GM19397 (cell line): ENCODE results near the gene CCSER1.
"Not testable (repeated sequence)": the region's sequence is repeated elsewhere in the genome, so short reads cannot be mapped to it uniquely, and the experiment has no call there.

Experiments
- ATAC-seq: cut with Tn5 transposase; IDR thresholded peaks from one replicate; pipeline ENCODE4 v1.9.1; 2021; ENCODE audit warnings: mild to moderate bottlenecking, moderate library complexity; ENCODE audit not compliant: unreplicated experiment

Gene CCSER1

DNA sequence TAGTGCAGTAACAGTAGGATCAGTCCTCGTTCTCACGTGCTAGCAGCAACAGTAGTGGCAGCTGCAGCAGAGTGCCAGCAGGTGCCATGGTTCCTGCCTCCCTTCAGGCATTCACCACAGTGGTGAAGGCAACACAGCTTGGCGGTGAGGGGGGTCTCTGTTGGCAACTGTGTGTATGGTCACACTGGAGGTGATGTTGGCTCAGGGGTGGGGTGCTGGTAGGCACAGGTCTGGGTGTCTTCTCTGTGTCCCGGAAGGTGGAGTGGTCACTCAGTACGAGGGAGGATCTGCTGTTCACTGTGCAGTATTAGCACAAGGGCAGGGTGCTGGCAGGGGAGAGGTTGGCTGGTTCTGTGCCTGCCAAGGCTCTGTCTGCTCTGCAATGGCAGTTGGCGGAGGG, 671.8 kb downstream of the CCSER1 start:
- no peak for ATAC-seq

DNA sequence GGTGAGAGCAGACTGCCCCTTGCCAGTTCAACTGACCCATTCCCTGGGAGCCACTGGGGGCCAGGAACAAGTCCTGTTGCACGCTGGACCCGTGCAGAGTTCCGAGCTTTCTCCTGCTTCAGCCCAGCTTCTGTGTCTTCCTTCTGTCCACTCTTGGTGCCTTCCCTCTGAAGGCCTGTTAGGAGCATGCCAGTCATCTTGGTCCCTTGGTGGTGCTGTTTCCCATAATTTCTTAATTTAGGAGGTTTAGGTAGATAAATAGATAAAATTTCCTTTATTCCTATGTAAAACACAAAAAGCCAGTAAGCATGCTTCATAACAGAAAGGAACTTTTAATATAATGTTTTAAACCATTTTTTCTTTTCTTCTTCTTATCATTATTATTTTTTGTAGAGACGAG, 672.7 kb downstream of the CCSER1 start:
- no peak for ATAC-seq

- no peak for ATAC-seq
Measured at GRCh38 chr4:90815569-90815968, 688.4 kb downstream of the CCSER1 start.

DNA sequence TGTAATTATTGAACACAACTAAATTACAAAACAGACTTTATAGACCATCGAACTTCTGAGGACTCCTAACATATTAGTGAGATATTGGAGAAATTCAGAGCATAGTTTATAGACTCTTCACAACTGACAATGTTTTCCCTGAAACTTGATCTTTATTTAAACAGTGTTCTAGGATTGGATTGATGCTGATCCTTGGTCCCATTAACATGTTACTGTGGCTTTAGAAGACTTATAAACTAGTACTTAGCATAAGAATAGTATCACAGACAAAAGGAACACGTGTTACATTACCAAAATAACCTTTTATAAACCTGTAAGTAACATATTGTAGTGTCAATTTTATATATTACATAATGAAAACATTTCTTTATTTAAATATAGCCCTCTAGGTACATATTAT, 689.6 kb downstream of the CCSER1 start:
- ATAC-seq = no peak

GRCh38 chr4:90824266-90825150, 697.3 kb downstream of the CCSER1 start:
- peak; percentile 67 for ATAC-seq

- no peak for ATAC-seq
Measured at GRCh38 chr4:90825849-90826248, 698.7 kb downstream of the CCSER1 start.

DNA sequence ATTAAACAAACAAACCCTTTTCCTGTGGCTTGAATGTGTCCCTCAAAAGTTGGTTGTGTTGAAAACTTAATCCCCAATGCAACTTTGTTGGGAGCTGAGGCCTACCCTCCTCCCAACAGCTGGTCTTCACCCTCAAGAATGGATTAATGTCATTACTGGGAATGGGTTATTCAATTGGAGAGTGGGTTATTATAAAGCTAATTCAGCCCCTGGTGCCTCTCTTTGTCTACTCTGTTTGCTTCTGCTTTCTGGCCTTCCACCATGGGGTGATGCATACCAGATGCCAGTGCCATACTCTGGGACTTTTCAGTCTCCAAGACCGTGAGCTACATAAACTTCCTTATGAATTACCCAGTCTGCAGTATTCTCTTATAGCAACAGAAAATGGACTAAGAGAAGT, 706.5 kb downstream of the CCSER1 start:
- no peak for ATAC-seq

DNA sequence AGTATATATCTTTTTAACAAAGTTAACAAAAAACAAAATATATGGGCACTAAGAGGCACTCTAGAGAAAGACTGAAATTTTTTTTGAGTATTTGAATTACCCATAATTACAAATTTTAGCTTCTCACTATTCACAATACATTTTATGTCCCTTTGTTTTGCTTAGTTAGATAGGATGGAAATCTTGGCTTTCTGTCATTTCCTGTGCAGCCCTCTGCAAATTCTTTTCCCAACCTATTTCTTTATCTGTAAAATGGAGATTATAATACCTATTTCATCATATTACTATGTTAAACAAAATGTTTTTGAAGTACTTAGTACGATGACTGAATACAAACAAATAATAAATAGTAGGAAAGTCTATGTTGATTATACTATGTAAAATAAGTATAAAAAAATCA, 710.0 kb downstream of the CCSER1 start:
- no peak for ATAC-seq

DNA sequence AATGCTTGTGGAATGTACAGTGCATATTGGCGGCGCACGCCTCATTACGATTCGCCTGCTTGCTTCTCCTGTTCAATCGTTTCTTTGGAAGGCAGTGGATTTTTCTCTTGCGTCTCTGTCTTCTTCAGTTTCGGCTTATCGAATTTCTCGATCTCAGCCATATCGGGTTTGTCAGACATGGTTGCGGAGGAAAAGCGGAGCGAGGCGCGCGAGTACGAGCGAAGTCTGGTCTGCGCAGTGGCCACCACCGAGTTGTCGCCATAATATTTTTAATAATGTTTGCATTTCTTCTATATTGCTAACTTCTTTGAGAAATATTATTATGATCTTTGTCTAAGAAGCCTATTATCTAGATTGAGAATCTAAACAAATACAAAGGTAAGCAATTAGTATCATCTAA, 711.7 kb downstream of the CCSER1 start:
- ATAC-seq = not testable (repeated sequence)

DNA sequence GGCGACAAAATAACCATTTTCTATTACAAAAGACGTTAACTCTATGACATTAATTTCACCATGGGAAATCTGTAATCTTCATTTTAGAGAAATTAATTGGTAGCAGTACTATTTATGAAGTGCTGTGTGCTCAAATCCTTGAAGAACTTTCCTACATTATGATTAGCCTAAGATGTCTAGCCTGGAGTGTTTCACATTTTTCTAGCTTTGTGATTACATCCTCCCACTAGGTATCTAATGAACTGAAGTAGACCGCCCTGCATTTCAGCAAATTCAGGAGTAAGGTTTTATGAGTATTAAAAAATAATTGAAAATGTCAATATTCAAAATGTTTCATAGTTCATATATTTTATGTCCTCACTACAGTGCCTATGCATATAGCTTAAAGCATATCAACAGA, 713.1 kb downstream of the CCSER1 start:
- ATAC-seq = no peak

DNA sequence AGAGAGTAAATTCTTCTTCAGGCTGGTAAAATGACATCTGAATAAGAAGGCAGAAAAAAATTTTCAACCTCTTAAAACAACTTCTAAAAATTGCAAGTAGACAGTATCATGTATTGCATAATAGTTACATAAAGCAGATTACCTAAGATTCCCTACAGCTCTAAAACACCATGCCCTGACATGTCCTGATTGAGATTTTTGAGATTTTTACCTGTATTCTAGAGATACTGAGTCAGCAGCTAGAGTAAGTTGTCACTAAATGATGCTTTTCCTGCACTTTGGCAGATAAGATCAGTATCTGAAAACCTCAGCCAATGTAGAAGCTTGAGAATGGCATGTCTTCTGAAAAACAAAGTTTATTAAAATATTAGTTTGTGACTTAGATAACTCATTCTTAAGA, 713.6 kb downstream of the CCSER1 start:
- ATAC-seq = no peak

- ATAC-seq = no peak
Measured at GRCh38 chr4:90841676-90842075, 714.5 kb downstream of the CCSER1 start.

- ATAC-seq = peak; percentile 97
Measured at GRCh38 chr4:90842960-90843359, 715.8 kb downstream of the CCSER1 start.

DNA sequence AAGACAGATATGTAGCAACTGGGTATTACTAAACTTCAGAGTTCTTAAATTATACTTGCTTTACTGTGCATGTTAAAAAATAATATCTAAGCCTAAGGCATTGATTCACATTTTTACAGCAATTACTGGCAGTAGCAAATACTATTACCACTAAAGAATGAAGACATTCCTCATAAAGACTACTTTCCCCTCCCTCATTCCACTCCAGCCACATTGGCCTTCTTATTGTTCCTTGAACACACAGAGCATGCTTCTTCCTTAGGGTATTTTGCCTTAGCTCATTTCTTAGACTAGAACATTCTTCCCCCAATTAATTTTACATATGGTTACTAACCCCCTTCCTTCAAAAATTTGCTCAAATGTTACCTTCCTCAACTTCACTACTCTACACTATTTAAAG, 717.0 kb downstream of the CCSER1 start:
- no peak for ATAC-seq

DNA sequence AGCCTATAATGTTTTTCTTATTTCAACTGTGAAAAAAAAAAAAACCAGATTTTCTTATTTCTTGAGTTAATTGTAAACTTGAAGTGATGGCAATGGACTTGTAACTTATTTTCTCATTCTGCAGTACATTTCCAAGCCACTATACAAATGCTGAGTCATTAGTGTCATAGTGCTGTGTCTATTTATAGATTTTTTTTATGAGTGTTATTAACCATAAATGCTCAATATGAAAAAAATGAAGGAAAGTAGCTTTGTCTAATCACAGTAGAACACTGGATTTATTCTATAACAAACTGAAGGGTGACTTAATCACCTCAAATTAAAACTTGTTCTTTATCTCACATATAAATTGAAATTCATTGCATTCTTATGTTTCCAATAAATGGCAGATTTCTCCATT, 718.6 kb downstream of the CCSER1 start:
- ATAC-seq = no peak

- no peak for ATAC-seq
Measured at GRCh38 chr4:90852237-90852636, 725.0 kb downstream of the CCSER1 start.

DNA sequence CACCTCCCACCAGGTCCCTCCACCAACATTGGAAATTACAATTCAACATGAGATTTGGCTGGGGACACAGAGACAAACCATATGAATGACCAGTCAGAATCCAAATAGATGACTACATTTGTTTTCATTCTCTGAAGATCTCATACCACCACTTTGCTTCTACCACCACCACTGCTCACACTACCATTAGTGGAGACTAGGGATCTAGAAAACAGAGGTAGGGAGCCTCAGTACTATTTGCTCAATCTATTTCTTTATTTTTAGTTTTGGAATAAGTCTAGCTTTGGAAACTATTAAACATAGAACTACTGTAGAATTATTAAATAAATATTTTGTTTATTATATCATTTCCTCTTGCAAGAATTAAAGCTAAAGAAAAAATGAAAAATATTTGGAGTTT, 727.9 kb downstream of the CCSER1 start:
- no peak for ATAC-seq

DNA sequence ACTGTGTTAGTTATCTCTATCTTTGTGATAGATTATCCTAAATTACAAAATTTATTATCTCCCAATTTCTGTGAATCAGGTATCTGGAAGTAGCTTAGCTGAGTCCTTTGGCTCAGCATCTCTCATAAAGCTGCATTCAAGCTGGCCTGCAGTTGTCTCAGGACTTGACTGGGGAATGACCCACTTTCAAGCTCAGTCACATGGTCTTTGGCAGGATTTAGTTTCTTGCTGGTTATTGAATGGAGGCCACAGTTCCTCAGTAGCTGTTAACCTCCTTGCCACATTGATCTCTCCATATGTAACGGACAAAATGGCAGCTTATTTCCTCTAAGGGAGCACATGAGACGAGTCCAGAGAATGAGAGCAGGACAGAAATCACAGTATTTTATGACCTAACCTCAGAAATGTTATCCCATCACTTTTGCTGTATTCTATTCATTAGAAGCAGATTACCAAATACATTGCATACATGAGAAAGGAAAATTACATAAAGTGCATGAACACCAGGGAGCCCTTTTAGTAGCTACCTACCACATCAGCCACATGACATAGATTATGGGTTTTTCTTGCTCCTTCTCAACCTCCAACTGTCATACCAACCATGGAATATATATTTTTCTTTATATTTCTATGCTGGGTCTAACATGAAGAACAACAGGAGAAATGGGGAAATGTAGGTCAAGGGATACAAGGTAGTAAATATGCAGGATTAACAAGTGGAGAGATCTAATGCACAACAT, 730.1 kb downstream of the CCSER1 start:
- ATAC-seq = no peak

DNA sequence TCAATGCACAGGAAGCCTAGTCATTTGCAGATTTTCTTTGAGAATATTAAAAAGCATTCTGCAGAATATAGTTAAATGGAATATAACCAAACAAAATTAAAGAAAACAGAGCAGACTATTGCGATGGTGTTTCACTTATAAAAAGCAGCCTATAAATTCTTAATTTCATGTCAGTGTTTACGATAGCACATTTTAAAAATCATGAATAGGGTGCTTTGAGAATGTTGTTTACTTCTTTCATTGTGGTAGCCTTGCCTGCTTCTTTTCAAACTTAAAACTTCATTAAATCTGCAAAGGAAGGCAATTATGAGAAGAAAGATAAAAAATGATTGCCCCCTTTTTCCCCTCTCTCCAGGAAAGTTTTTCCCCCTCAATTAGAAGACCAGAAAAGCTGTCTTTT, 748.6 kb downstream of the CCSER1 start:
- no peak for ATAC-seq

DNA sequence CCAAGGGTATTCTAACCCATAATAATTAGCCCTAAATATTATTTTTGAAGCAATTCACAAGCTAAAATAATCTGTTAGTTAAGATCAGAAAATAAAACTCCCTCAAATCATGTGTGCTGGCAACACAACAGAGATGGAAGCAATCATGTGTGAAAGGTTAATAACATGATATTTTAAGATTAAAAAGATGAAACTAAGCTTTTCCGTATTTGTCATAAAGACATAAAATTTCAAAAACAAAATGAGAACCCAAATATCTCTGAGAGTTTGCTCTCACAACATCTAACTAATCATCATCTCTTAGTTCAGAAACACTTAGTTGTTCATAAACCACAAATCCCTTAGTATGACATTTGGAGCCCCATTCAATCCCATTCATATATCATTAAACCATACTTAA, 749.1 kb downstream of the CCSER1 start:
- ATAC-seq = no peak

DNA sequence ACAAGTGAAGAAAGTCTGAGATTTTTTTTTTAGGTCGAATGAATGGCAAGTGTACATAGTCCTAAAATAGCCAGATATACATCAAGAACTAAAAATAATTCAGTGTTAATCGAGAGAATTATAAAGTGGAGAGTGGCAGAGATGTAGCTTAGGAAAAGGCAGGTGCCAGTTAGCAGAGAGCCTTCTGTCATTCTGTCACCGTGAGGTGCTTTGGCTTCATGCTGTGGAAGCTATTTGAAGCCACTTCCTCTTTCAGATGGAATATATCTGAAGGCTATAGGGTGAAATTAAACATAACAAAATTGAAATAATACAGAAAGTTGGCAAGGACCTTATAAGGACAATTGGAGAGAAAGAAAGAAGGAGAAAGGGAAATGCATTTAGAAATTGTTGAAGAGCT, 756.3 kb downstream of the CCSER1 start:
- peak; percentile 65 for ATAC-seq

- no peak for ATAC-seq
Measured at GRCh38 chr4:90888571-90888970, 761.4 kb downstream of the CCSER1 start.
